H54 (cell line): Measurements from ENCODE around the gene LYL1.

Experiments
- DNase-seq: peaks from one replicate; pipeline ENCODE4 v3.0.0; 2011; ENCODE audit warnings: low spot score, mixed read lengths; ENCODE audit not compliant: insufficient read length
- FAIRE-seq: peaks from 3 replicates; lab custom pipeline; 2011; peaks lifted over from hg19 to GRCh38; lab: Jason Lieb, UNC
- POLR2A ChIP-seq: IDR thresholded peaks from 2 replicates; pipeline ENCODE4 v1.6.1; 2011; ENCODE audit warnings: low read depth, mild to moderate bottlenecking, low read length

The LYL1 gene

GRCh38 chr19:13104848-13105711 is 2.4 kb upstream of the LYL1 start:
- FAIRE-seq (no peak), DNase-seq (no peak)
- no peak for TF ChIP-seq POLR2A

DNA sequence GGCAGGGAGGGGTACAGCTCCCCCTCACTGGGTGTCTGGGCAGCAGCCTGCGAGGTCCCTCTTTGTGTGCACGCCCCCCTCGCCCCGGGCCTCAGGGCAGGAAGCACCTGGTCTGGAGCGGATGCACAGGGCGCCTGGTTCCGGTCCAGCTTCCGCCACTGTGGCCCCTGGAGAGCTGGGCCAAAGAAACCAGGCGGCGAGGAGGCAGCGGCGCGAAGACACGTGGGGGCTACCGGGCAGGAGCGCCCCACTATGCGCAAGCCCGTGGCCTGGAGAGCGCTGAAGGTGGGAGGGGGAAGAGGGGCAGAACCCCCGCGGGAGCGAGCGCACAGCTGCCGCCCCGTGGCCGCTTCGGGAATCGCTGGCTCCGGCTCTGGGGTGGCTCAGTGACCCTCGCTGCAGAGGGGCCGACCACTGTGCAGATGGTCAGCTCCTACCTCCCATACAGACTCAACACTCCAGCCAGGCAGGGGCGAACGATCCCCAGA is 1.7 kb upstream of the LYL1 start:
- TF ChIP-seq POLR2A = no peak

GRCh38 chr19:13103581-13104359 is 1.1 kb upstream of the LYL1 start:
- no peak for FAIRE-seq

More for the DNA sequence above, 1.7 kb upstream of the LYL1 start:
- DNase-seq (no peak), FAIRE-seq (no peak)

GRCh38 chr19:13102416-13102665 is 317 bp downstream of the LYL1 start:
- FAIRE-seq (no peak), DNase-seq (no peak)
- no peak for TF ChIP-seq POLR2A

More at GRCh38 chr19:13103581-13104359, 1.1 kb upstream of the LYL1 start:
- no peak for DNase-seq
- no peak for TF ChIP-seq POLR2A

DNA sequence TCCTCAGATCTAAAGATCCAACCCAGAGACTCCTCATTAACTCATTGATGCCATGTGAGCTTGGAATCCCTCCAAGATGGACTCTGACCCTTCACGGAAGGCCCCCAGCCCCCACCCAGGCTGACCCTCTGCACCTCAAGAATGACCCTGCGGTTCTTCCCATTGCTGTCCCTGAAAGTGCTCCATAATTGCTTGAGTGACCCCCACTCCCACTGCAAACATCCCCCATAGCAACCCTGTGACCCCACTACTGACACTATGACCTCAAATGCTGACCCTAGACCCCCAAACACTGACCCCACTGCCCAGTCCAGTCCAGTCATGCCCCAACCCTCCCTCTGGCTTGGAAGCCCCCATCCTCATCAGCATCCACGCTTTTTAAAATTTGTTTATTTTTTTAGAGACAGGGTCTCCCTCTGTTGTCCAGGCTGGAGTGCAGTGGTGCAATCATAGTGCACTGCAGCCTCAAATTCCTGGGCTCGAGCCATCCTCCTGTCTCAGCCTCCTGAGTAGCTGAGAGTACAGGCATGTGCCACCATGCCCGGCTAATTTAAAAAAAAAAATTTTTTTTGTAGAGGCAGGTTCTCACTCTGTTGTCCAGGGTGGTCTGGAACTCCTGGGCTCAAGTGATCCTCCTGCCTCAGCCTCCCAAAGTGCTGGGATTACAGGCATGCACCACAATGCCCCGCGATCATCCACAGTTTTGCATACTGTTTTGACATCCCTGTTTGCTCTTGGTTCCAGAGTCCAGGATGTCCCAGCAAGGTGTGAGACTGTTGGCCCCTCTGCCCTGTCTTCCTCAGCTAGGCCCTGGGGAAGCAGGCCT is 855 bp downstream of the LYL1 start:
- no peak for TF ChIP-seq POLR2A
- no peak for FAIRE-seq
- DNase-seq = no peak

DNA sequence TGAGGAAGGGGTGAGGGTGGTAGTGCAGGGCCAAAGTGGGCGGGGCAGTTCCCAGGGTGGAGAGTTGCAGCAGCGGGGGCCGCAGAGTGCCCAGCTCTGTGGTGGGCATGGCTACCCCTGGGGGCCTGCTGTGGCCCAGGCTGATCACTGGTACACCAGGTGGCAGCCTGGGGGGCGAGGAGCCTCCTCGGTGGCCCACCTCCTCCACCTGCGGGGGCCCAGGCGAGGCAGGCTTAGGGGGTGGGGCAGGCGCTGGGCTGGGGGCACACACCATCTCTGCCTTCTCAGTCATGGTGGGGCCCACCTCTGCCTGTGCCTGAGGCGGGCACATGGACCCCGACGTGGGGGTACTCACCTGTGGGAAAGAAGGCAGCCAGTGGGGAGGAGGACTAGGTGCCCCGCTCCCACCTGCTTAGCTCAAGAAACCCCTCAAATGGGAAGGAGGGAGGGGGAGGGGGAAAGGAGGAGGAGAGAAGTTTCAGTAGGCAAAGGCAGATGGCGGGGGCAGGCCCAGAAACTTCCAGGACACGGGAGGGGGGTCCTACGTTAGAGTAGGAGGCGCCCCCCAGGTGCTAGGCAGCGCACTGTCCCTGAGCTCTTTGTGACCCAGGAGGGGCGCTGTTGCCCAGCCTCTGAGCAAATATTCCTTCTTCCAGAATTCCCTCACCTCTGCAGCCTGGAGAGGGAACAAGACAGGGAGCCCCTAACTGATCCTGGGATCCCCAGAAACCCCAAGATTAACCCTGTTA is 1.6 kb downstream of the LYL1 start:
- FAIRE-seq (no peak), DNase-seq (no peak)
- TF ChIP-seq POLR2A = no peak

DNA sequence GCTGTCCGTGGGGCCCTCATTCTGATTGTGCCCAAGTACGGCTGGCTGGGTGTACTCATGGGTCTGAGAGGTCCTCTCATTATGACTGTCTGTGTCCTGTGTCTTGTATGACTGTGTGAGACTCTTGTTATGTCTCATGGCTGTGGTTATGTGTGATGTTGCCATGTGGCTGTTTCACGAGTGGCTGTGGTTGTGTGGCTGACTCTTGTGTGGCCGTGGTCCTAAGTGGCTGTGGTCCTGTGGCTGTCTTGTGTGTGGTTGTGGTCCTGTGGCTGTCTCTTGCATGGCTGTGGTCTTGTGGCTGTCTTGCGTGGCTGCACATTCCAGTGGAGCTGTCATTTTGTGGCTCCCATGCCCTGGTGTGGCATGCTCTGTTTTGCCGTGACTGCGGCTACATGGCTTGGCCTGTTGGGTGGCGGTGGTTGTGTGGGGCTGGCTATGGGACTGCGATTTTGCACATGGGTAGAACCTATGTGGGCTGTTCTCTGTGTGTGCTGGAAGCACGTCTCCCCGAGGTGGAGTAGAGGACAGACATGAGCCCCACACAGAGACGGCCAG is 2.5 kb downstream of the LYL1 start:
- no peak for FAIRE-seq

GRCh38 chr19:13099073-13099999 is 3.3 kb downstream of the LYL1 start:
- no peak for TF ChIP-seq POLR2A
- DNase-seq (no peak), FAIRE-seq (no peak)

More for the DNA sequence above, 2.5 kb downstream of the LYL1 start:
- DNase-seq = peak; percentile 63
- TF ChIP-seq POLR2A = no peak

GRCh38 chr19:13098277-13099072 is 4.2 kb downstream of the LYL1 start:
- DNase-seq = no peak
- FAIRE-seq = no peak
- no peak for TF ChIP-seq POLR2A

GRCh38 chr19:13097463-13098258 is 5.0 kb downstream of the LYL1 start:
- FAIRE-seq (no peak), DNase-seq (no peak)
- no peak for TF ChIP-seq POLR2A

- no peak for FAIRE-seq
- TF ChIP-seq POLR2A = no peak
- no peak for DNase-seq
These were observed 5.6 kb downstream of the LYL1 start for GRCh38 chr19:13097033-13097462.
